Measurements from ENCODE around the gene PLCD1. TPM values are rescaled to one million over a fixed set of nuclear protein-coding genes. Genes with fewer than 3 reads are reported as not detected.

PLCD1 gene
- total RNA-seq, 2 experiments from 2014 or later, result 6.2 to 8.2 TPM

- no peak for TF ChIP-seq CTCF (IDR thresholded peaks at IDR 0.05)
- Mint-ChIP-seq H3K27ac (no peak overlapping the region), H3K27me3 (no peaks in the 10 kb centered on the region), H3K4me1 (ENCODE audit: low read depth) (no peaks in the 10 kb centered on the region), H3K4me3 (no peak overlapping the region), H3K36me3 (ENCODE audit: low read depth) (no peaks in the 10 kb centered on the region), H3K9me3 (no peaks in the 10 kb centered on the region)
- CTCF ChIA-PET, result interaction anchor here (0.8 kb wide), 1 partner anchor 354 kb away, joined by 4 read pairs; no protein-coding TSS in a partner anchor
- POLR2A ChIA-PET, result no interaction called here
- ATAC-seq, result no peak
- intact Hi-C loops (cut with micrococcal nuclease), result no loop called here
- no peak for DNase-seq
These were observed 20.1 kb upstream of the PLCD1 start for GRCh38 chr3:38049358-38050126.

- ATAC-seq (no peak), DNase-seq (no peak)
- no peaks in the 10 kb centered on the region for H3K4me1 Mint-ChIP-seq (ENCODE audit: low read depth)
- no peak overlapping the region for H3K27ac Mint-ChIP-seq
- ChIA-PET CTCF (interaction anchor here (1.0 to 1.7 kb wide), 2 partner anchors 51 to 70 kb away, joined by 3 to 4 read pairs; no protein-coding TSS in a partner anchor), POLR2A (no interaction called here)
- H3K4me3 Mint-ChIP-seq, result no peak overlapping the region
- no peaks in the 10 kb centered on the region for H3K36me3 Mint-ChIP-seq (ENCODE audit: low read depth)
- H3K27me3 Mint-ChIP-seq, result no peaks in the 10 kb centered on the region
- no peak for TF ChIP-seq CTCF (IDR thresholded peaks at IDR 0.05)
- H3K9me3 Mint-ChIP-seq, result no peaks in the 10 kb centered on the region
- intact Hi-C loops (cut with micrococcal nuclease), result no loop called here
These were observed 18.5 kb upstream of the PLCD1 start for GRCh38 chr3:38047896-38048295.

GRCh38 chr3:38046821-38047220, 17.4 kb upstream of the PLCD1 start:
- H3K27me3 Mint-ChIP-seq, result no peaks in the 10 kb centered on the region
- no peak overlapping the region for H3K4me3 Mint-ChIP-seq
- intact Hi-C loops (cut with micrococcal nuclease), result no loop called here
- no peak overlapping the region for H3K27ac Mint-ChIP-seq
- no peaks in the 10 kb centered on the region for H3K9me3 Mint-ChIP-seq
- H3K4me1 Mint-ChIP-seq (ENCODE audit: low read depth), result no peaks in the 10 kb centered on the region
- ChIA-PET CTCF (interaction anchor here (1.7 kb wide), 1 partner anchor 71 kb away, joined by 4 read pairs; no protein-coding TSS in a partner anchor), POLR2A (no interaction called here)
- ATAC-seq, result no peak
- no peak for DNase-seq
- TF ChIP-seq CTCF (IDR thresholded peaks at IDR 0.05), result no peak
- H3K36me3 Mint-ChIP-seq (ENCODE audit: low read depth), result no peaks in the 10 kb centered on the region

GRCh38 chr3:38046027-38046426, 16.6 kb upstream of the PLCD1 start:
- H3K4me3 Mint-ChIP-seq, result no peak overlapping the region
- H3K27me3 Mint-ChIP-seq, result no peaks in the 10 kb centered on the region
- ATAC-seq (no peak), DNase-seq (no peak)
- CTCF ChIA-PET, result no interaction called here
- no peak for TF ChIP-seq CTCF (IDR thresholded peaks at IDR 0.05)
- no peaks in the 10 kb centered on the region for H3K36me3 Mint-ChIP-seq (ENCODE audit: low read depth)
- no peaks in the 10 kb centered on the region for H3K9me3 Mint-ChIP-seq
- H3K27ac Mint-ChIP-seq, result no peak overlapping the region
- intact Hi-C loops (cut with micrococcal nuclease), result no loop called here
- H3K4me1 Mint-ChIP-seq (ENCODE audit: low read depth), result no peaks in the 10 kb centered on the region
- POLR2A ChIA-PET, result no interaction called here

GRCh38 chr3:38043486-38043885, 14.0 kb upstream of the PLCD1 start:
- peaks cover 20% of the 10 kb centered on the region for H3K4me1 Mint-ChIP-seq (ENCODE audit: low read depth)
- H3K27ac Mint-ChIP-seq, result no peak overlapping the region
- H3K27me3 Mint-ChIP-seq, result peaks cover 2% of the 10 kb centered on the region
- POLR2A ChIA-PET, result no interaction called here
- intact Hi-C loops (cut with micrococcal nuclease), result no loop called here
- DNase-seq (no peak), ATAC-seq (no peak)
- no peak overlapping the region for H3K4me3 Mint-ChIP-seq
- H3K36me3 Mint-ChIP-seq (ENCODE audit: low read depth), result no peaks in the 10 kb centered on the region
- TF ChIP-seq CTCF (IDR thresholded peaks at IDR 0.05), result no peak
- H3K9me3 Mint-ChIP-seq, result no peaks in the 10 kb centered on the region
- CTCF ChIA-PET, result no interaction called here
